ENCODE results near the gene CDC42BPB. TPM values are rescaled to one million over a fixed set of nuclear protein-coding genes. Genes with fewer than 3 reads are reported as not detected.

CDC42BPB gene
- total RNA-seq, 1 donor from 2014 or later: 105 TPM

GRCh38 chr14:102903889-102904512 is 153.3 kb downstream of the CDC42BPB start:
- TF ChIP-seq POLR2AphosphoS5 (IDR thresholded peaks at IDR 0.05; ENCODE audit: insufficient read depth in 1 of 2, low read depth in 1 of 2): no peak
- no peak for TF ChIP-seq CTCF (IDR thresholded peaks at IDR 0.05)
- no peak for TF ChIP-seq POLR2A (IDR thresholded peaks at IDR 0.05)
- DNase-seq (ENCODE audit: extremely low spot score in 2 of 2): no peak
- Histone ChIP-seq H3K9me3 (no peaks in the 10 kb centered on the region), H3K36me3 (peaks cover 0 to 40% of the 10 kb centered on the region in 2 donors), H3K27ac (no peak overlapping the region), H3K4me1 (no peaks in the 10 kb centered on the region), H3K27me3 (no peaks in the 10 kb centered on the region), H3K4me3 (no peak overlapping the region)
- intact Hi-C loops (cut with DNase I): no loop called here

- no peak for DNase-seq (ENCODE audit: extremely low spot score in 2 of 2)
- no peak overlapping the region for H3K27ac ChIP-seq
- H3K4me3 ChIP-seq: no peak overlapping the region
- H3K36me3 ChIP-seq: peaks cover 0 to 40% of the 10 kb centered on the region in 2 donors
- no peaks in the 10 kb centered on the region for H3K4me1 ChIP-seq
- H3K9me3 ChIP-seq: no peaks in the 10 kb centered on the region
- intact Hi-C loops (cut with DNase I): no loop called here
- H3K27me3 ChIP-seq: no peaks in the 10 kb centered on the region
- no peak for TF ChIP-seq CTCF (IDR thresholded peaks at IDR 0.05)
- TF ChIP-seq POLR2A (IDR thresholded peaks at IDR 0.05): no peak
- TF ChIP-seq POLR2AphosphoS5 (IDR thresholded peaks at IDR 0.05; ENCODE audit: insufficient read depth in 1 of 2, low read depth in 1 of 2): no peak
These were observed 154.0 kb downstream of the CDC42BPB start for GRCh38 chr14:102903248-102903888.

- Histone ChIP-seq H3K27me3 (no peaks in the 10 kb centered on the region), H3K27ac (no peak overlapping the region), H3K36me3 (peaks cover 0 to 40% of the 10 kb centered on the region in 2 donors), H3K4me1 (no peaks in the 10 kb centered on the region), H3K4me3 (no peak overlapping the region), H3K9me3 (no peaks in the 10 kb centered on the region)
- no peak for DNase-seq (ENCODE audit: extremely low spot score in 2 of 2)
- TF ChIP-seq POLR2A (IDR thresholded peaks at IDR 0.05) (no peak), POLR2AphosphoS5 (IDR thresholded peaks at IDR 0.05; ENCODE audit: insufficient read depth in 1 of 2, low read depth in 1 of 2) (no peak), CTCF (IDR thresholded peaks at IDR 0.05) (no peak)
- intact Hi-C loops (cut with DNase I): no loop called here
These were observed 154.7 kb downstream of the CDC42BPB start for GRCh38 chr14:102902523-102903247.

- Histone ChIP-seq H3K4me3 (no peak overlapping the region), H3K36me3 (peaks cover 0 to 36% of the 10 kb centered on the region in 2 donors), H3K27me3 (no peaks in the 10 kb centered on the region), H3K9me3 (no peaks in the 10 kb centered on the region), H3K27ac (no peak overlapping the region), H3K4me1 (no peaks in the 10 kb centered on the region)
- no peak for DNase-seq (ENCODE audit: extremely low spot score in 2 of 2)
- no peak for TF ChIP-seq CTCF (IDR thresholded peaks at IDR 0.05)
- TF ChIP-seq POLR2AphosphoS5 (IDR thresholded peaks at IDR 0.05; ENCODE audit: insufficient read depth in 1 of 2, low read depth in 1 of 2): no peak
- TF ChIP-seq POLR2A (IDR thresholded peaks at IDR 0.05): no peak
- intact Hi-C loops (cut with DNase I): no loop called here
These were observed 155.3 kb downstream of the CDC42BPB start for GRCh38 chr14:102902086-102902485.

Measured in vagina (tissue), 2 donors.